GM10248 (cell line): ENCODE data around the gene CTXN3.
"Not testable (repeated sequence)": the region's sequence is repeated elsewhere in the genome, so short reads cannot be mapped to it uniquely, and the experiment has no call there.

Experiments
- CTCF ChIA-PET: fragments of 300-600 bp; sonication (Branson Sonifier 250); formaldehyde crosslinking; extraction: SDS; loops from one replicate; lab custom pipeline; 2021; ENCODE audit warnings: antibody characterized with exemption; lab: Yijun Ruan, JAX
- POLR2A ChIA-PET: fragments of 350-650 bp; sonication (Branson Sonifier 250); formaldehyde crosslinking; extraction: SDS; loops from one replicate; lab custom pipeline; 2020; ENCODE audit warnings: antibody characterized with exemption; lab: Yijun Ruan, JAX
- DNase-seq: peaks from one replicate; pipeline ENCODE4 v3.0.0; 2012; ENCODE audit errors: extremely low spot score
- CTCF ChIP-seq: IDR thresholded peaks from 2 replicates; pipeline ENCODE4 v1.5.1; 2012; ENCODE audit warnings: mild to moderate bottlenecking, low read depth; ENCODE audit errors: extremely low read depth, missing control alignments, control extremely low read depth

The CTXN3 gene

GRCh38 chr5:127673117-127673800, 24.4 kb downstream of the CTXN3 start:
- ChIA-PET CTCF (interaction anchor here (1.0 to 2.1 kb wide), 5 partner anchors 8 to 528 kb away, joined by 3 to 7 read pairs (median 3); no protein-coding TSS in a partner anchor), POLR2A (no interaction called here)
- TF ChIP-seq CTCF: no peak
- DNase-seq: no peak

GRCh38 chr5:127676951-127677350, 28.1 kb downstream of the CTXN3 start:
- POLR2A ChIA-PET: not testable (repeated sequence)
- CTCF ChIA-PET: interaction anchor here (1.0 kb wide), 1 partner anchor 9 kb away, joined by 3 read pairs; no protein-coding TSS in a partner anchor

DNA sequence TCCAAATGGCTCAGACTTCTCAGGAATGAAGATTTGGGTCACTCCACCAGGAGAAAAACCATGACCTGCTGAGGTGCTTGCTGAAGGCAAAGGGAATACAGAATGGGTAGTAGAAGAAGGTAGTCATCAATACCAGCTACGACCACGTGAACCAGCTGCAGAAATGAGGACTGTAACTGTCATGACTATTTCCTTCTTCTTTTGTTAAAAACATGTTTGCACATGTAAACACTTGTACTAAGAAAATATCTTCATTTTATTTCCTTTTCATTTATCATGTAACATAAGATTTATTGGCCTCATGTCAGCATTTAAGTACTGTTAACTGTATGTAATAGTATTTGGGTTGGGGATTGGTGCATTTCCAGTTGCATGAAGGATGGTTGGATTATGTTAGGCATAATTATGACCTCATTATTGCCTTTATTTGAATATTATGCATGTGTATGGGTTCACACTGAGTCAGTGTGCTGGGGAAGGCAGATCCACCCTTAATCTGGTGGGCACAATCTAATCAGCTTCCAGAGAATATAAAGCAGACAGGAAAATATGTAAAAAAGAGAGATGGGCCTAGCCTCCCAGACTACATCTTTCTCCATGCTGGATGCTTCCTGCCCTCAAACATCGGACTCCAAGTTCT, 30.9 kb downstream of the CTXN3 start:
- CTCF ChIA-PET, POLR2A ChIA-PET: not testable (repeated sequence)

More at GRCh38 chr5:127676951-127677350, 28.1 kb downstream of the CTXN3 start:
- not testable (repeated sequence) for DNase-seq

DNA sequence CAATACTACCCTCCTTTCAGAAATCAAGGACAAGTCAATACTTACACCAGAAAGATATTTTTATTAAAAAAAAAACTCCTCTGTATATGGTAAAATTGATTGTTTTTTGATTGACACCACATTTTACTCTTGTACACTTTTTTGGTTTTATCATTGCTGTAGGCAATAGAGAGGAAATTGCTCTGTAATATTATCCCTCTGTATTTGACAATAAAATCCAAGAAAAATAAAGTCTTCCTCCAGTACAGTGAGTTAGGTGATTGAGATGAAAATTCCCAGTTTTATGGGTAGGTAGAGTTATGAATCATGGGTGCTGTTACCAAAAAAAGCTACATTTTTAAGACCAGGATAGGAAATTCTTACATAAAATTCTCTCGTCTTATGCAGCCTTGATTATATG, 31.7 kb downstream of the CTXN3 start:
- no peak for DNase-seq
- TF ChIP-seq CTCF: no peak
- POLR2A ChIA-PET: no interaction called here
- CTCF ChIA-PET: interaction anchor here (1.1 kb wide), 1 partner anchor 7 kb away, joined by 3 read pairs; no protein-coding TSS in a partner anchor

More for the DNA sequence above, 30.9 kb downstream of the CTXN3 start:
- DNase-seq: not testable (repeated sequence)

- ChIA-PET CTCF (interaction anchor here (1.0 kb wide), 1 partner anchor 14 kb away, joined by 3 read pairs; no protein-coding TSS in a partner anchor), POLR2A (no interaction called here)
- no peak for TF ChIP-seq CTCF
- no peak for DNase-seq
Observed at GRCh38 chr5:127683008-127683407, 34.1 kb downstream of the CTXN3 start.

DNA sequence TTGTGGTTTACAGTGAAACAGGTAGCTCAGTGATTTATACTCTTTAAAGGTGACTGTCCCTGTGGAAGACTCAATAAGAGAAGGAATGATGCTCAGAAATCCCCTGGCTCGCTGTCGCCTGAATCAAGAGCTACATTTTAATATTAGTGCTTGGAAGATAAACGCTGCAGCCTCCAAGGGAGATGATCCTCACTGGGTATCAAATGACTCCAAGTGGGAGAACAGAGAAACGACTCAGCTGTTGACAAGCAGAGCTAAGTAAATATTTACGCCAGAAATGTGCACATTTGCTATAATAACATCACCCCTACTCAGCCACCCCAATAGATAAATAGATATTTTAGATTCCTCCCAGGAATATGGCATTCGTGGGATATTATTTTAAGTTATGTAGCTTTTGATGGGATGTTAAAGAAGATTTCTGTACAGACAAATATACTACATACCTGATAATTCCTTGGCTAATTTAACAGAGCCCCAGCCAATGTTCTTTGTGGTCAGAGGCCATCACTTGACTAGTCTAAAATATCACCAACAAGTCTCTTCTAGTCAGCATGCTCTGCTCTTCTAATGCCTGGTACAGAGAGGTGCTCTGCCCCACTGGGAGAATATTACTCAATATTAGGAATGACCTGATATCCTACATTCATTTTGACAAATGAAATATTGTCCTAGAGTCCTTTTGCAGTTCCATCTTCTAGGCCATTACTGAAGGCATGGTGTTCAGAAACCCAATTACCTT, 36.0 kb downstream of the CTXN3 start:
- CTCF ChIA-PET: interaction anchor here (1.0 to 1.2 kb wide), 3 partner anchors 8 to 40 kb away, joined by 3 read pairs; no protein-coding TSS in a partner anchor
- DNase-seq: no peak
- POLR2A ChIA-PET: interaction anchor here (0.6 kb wide), 1 partner anchor 156 kb away, joined by 4 read pairs; no protein-coding TSS in a partner anchor
- TF ChIP-seq CTCF: no peak

DNA sequence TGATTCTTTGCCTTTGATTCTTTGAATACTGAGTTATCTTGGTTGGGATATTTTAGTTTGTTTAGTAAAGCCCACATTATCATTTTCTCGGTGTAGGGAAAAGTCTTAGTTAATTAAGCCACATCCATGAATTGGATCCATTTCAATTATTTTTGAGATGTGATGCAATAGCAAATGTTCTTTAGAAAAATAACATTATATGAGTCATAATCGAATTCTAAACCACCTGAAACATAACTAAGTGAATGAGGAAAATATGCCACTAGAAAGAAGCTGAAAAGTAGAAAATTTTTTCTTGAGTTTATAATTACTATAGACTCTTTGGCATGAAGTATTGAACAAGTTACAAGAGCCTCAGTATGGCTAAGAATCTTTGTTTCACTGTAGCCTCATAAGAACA, 36.8 kb downstream of the CTXN3 start:
- no peak for DNase-seq
- ChIA-PET POLR2A (no interaction called here), CTCF (interaction anchor here (1.0 kb wide), 1 partner anchor 9 kb away, joined by 3 read pairs; no protein-coding TSS in a partner anchor)
- no peak for TF ChIP-seq CTCF
